ENCODE measurements around the gene FUCA1. TPM values are rescaled to one million over a fixed set of nuclear protein-coding genes. Genes with fewer than 3 reads are reported as not detected.
A peak's percentile ranks its signal among the peaks of the same experiment; 100 is the strongest.
"Not testable (repeated sequence)": the region's sequence is repeated elsewhere in the genome, so short reads cannot be mapped to it uniquely, and the experiment has no call there.

The FUCA1 gene
- total RNA-seq, 2 donors from 2014 or later = 4.8 to 5.2 TPM

- Mint-ChIP-seq H3K27me3 (peaks cover 10% of the 10 kb centered on the region), H3K27ac (no peak overlapping the region), H3K9me3 (no peaks in the 10 kb centered on the region), H3K36me3 (ENCODE audit: low read depth) (no peaks in the 10 kb centered on the region), H3K4me1 (peaks cover 9% of the 10 kb centered on the region), H3K4me3 (peak overlapping the region; percentile 82)
- ATAC-seq (replicated peaks) = peak; percentile 8
These were observed 30.2 kb downstream of the FUCA1 start for GRCh38 chr1:23837908-23838307.

DNA sequence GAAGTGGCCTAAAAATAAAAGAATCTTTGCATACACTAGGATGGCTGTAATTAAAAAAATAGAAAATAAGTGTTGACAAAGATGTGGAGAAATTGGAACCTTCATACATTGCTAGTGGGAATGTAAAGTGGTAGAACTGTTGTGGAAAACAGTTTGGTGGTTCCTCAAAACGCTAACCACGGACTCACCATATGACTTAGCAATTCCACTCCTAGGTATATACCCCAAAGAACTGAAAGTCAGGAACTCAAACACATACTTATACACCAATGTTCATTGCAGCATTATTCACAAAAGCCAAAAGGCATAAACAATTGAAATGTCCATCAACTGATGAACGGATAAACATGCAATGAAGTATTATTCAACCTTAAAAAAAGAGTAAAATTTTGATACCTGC, 32.1 kb downstream of the FUCA1 start:
- Mint-ChIP-seq H3K36me3 (ENCODE audit: low read depth) (no peaks in the 10 kb centered on the region), H3K4me3 (no peak overlapping the region), H3K4me1 (peaks cover 9% of the 10 kb centered on the region), H3K27me3 (peaks cover 10% of the 10 kb centered on the region), H3K9me3 (no peaks in the 10 kb centered on the region), H3K27ac (no peak overlapping the region)
- ATAC-seq (replicated peaks) = peak; percentile 24

GRCh38 chr1:23834156-23834555, 33.9 kb downstream of the FUCA1 start:
- H3K36me3 Mint-ChIP-seq (ENCODE audit: low read depth); H3K27ac Mint-ChIP-seq; H3K4me1 Mint-ChIP-seq; H3K4me3 Mint-ChIP-seq; H3K9me3 Mint-ChIP-seq; ATAC-seq (replicated peaks); H3K27me3 Mint-ChIP-seq: not testable (repeated sequence)

GRCh38 chr1:23827717-23828116, 40.4 kb downstream of the FUCA1 start:
- peaks cover 4% of the 10 kb centered on the region for H3K4me1 Mint-ChIP-seq
- H3K27me3 Mint-ChIP-seq = no peaks in the 10 kb centered on the region
- H3K4me3 Mint-ChIP-seq = no peak overlapping the region
- no peak overlapping the region for H3K27ac Mint-ChIP-seq
- ATAC-seq (replicated peaks) = no peak
- peaks cover 20% of the 10 kb centered on the region for H3K36me3 Mint-ChIP-seq (ENCODE audit: low read depth)
- H3K9me3 Mint-ChIP-seq = no peaks in the 10 kb centered on the region

DNA sequence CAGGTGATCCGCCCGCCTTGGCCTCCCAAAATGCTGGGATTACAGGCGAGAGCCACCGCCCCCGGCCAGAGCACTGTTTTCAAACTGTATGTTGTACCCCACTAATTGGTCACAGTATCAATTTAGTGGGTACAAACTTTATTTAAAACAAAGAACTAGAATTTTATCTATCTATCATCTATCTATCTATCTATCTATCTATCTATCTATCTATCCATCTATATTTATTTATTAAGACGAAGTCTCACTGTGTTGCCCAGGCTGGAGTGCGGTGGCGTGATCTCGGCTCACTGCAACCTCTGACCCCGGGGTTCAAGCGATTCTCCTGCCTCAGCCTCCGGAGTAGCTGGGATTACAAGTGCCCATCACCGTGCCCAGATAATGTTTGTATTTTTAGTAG, 41.5 kb downstream of the FUCA1 start:
- Mint-ChIP-seq H3K4me3 (peak overlapping the region; percentile 90), H3K36me3 (ENCODE audit: low read depth) (peaks cover 20% of the 10 kb centered on the region)
- not testable (repeated sequence) for H3K27me3 Mint-ChIP-seq; H3K9me3 Mint-ChIP-seq; H3K27ac Mint-ChIP-seq; ATAC-seq (replicated peaks); H3K4me1 Mint-ChIP-seq

- no peaks in the 10 kb centered on the region for H3K27me3 Mint-ChIP-seq
- ATAC-seq (replicated peaks) = peak; percentile 81
These were observed 42.1 kb downstream of the FUCA1 start for GRCh38 chr1:23825762-23826522.

GRCh38 chr1:23825076-23825761, 42.9 kb downstream of the FUCA1 start, which contains the start of gene HMGCL:
TSS of gene HMGCL (minus strand) at chr1:23825429. CDS start at chr1:23825415, 14 bp downstream.
- peak within 1 kb of the TSS; percentile 97 for H3K27ac Mint-ChIP-seq
- peaks cover 28% of the 10 kb centered on the region for H3K36me3 Mint-ChIP-seq (ENCODE audit: low read depth)
- peak within 1 kb of the TSS; percentile 90 for H3K4me3 Mint-ChIP-seq
- H3K4me1 Mint-ChIP-seq = peaks cover 10% of the 10 kb centered on the region
- no peaks in the 10 kb centered on the region for H3K27me3 Mint-ChIP-seq
- no peaks in the 10 kb centered on the region for H3K9me3 Mint-ChIP-seq
- peak; percentile 88 for ATAC-seq (replicated peaks)

More at GRCh38 chr1:23825762-23826522, 42.1 kb downstream of the FUCA1 start:
- peak overlapping the region; percentile 97 for H3K27ac Mint-ChIP-seq
- H3K4me3 Mint-ChIP-seq = peak overlapping the region; percentile 90
- H3K36me3 Mint-ChIP-seq (ENCODE audit: low read depth) = peaks cover 20% of the 10 kb centered on the region
- peaks cover 10% of the 10 kb centered on the region for H3K4me1 Mint-ChIP-seq
- H3K9me3 Mint-ChIP-seq = no peaks in the 10 kb centered on the region

DNA sequence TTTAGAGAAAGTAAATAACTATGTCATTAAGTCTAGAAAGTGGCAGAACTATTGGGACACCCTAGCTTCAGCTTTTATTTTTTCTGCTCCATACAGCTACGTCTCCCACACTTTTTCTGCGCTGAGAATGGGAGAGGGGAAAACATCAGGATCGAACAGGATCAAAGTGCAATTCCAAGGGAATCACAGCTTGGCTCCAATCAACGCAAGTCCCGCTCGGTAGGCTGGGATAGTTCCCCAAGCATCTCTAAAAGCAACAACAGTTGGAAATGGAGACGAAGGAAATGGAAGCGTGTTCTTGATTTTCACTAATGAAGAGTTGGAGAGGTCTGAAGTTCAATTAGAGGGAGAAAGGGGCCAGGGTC, 43.4 kb downstream of the FUCA1 start:
- no peaks in the 10 kb centered on the region for H3K27me3 Mint-ChIP-seq
- H3K4me1 Mint-ChIP-seq = peaks cover 10% of the 10 kb centered on the region
- no peaks in the 10 kb centered on the region for H3K9me3 Mint-ChIP-seq
- peak overlapping the region; percentile 90 for H3K4me3 Mint-ChIP-seq
- H3K36me3 Mint-ChIP-seq (ENCODE audit: low read depth) = peaks cover 33% of the 10 kb centered on the region
- no peak for ATAC-seq (replicated peaks)
- H3K27ac Mint-ChIP-seq = peak overlapping the region; percentile 97

DNA sequence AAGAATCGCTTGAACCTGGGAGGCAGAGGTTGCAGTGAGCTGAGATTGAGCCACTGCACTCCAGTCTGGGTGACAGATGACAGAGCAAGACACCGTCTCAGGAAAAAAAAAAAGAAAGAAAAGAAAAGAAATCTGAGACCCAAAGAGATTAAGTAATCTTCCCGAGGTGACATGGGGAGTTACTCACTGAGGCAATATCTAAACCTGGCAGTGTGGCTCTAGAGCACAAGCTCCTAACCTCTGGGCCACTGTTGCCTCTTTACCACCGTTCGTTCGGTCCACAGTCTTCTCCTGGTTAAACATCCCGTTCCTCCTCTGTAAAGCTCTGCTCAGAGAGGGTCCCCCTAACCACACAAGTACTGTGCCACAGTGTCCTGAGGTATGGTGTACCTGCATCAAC, 44.3 kb downstream of the FUCA1 start:
- Mint-ChIP-seq H3K36me3 (ENCODE audit: low read depth) (peaks cover 37% of the 10 kb centered on the region), H3K4me3 (peak overlapping the region; percentile 90), H3K9me3 (no peaks in the 10 kb centered on the region), H3K4me1 (peaks cover 10% of the 10 kb centered on the region), H3K27me3 (no peaks in the 10 kb centered on the region), H3K27ac (peak overlapping the region; percentile 97)
- no peak for ATAC-seq (replicated peaks)

DNA sequence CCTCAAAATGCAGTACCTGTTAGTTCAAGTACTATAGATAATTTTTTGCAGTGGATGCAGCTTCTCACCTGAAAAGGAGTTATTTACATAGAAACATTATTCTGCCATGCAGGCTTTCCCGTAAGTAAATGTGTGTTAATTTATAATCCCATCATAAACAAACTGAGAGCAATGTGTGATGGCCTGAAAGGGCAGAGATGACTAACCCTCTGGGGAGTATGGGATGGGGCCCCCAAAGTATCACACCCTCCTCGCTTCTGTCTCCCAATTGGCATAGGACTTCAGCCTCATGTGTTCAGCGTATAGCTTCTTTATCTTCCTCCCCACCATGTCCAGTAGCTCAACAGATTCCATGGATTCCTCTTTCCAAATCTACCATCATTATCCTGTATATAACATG, 50.5 kb downstream of the FUCA1 start:
- Mint-ChIP-seq H3K4me1 (peaks cover 5% of the 10 kb centered on the region), H3K36me3 (ENCODE audit: low read depth) (peaks cover 75% of the 10 kb centered on the region), H3K4me3 (no peak overlapping the region), H3K9me3 (no peaks in the 10 kb centered on the region), H3K27ac (no peak overlapping the region), H3K27me3 (no peaks in the 10 kb centered on the region)
- ATAC-seq (replicated peaks) = no peak

DNA sequence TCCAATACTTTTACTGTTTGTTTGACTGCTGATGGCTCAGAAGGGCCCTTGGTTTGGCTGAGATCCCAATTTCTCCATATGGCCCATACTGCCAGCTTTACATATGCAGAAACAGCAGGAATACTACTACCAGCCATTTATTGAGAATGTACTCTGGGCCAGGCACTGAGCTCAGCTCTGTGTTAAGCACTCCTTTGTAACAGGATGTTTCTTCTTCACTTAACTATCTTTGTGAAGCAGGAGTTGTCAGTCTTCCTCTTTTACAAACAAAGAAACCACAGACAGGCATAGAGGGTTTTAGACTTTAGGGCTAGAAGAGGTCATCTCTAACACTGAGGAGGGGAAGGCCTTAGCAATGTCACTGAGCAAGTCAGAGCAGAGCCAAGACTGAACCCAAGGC, 51.2 kb downstream of the FUCA1 start:
- ATAC-seq (replicated peaks) = no peak
- Mint-ChIP-seq H3K4me3 (no peak overlapping the region), H3K27ac (no peak overlapping the region), H3K27me3 (no peaks in the 10 kb centered on the region), H3K9me3 (no peaks in the 10 kb centered on the region), H3K4me1 (peaks cover 4% of the 10 kb centered on the region), H3K36me3 (ENCODE audit: low read depth) (peaks cover 80% of the 10 kb centered on the region)

DNA sequence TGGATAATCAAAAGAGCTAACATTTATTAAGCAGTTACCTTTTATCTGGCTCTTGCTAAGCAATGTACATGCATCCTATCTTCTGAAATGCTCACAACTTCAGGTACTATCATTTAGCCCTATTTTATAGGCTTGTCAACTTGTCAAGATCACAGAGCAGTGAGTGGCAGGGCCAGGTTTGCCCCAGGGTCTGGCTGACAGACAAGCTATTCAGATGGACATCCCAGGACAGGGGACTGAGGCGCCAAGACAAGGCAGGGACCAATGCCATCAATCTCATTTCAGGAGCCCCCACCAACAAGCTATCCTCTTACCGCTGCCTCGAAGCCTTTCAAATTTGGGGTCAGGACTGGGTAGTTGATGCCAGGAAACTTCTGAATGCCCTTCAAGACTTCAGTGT, 51.7 kb downstream of the FUCA1 start:
- H3K27me3 Mint-ChIP-seq = no peaks in the 10 kb centered on the region
- H3K36me3 Mint-ChIP-seq (ENCODE audit: low read depth) = peaks cover 80% of the 10 kb centered on the region
- no peak overlapping the region for H3K27ac Mint-ChIP-seq
- H3K4me1 Mint-ChIP-seq = peaks cover under 1% of the 10 kb centered on the region
- H3K4me3 Mint-ChIP-seq = no peak overlapping the region
- ATAC-seq (replicated peaks) = no peak
- H3K9me3 Mint-ChIP-seq = no peaks in the 10 kb centered on the region

DNA sequence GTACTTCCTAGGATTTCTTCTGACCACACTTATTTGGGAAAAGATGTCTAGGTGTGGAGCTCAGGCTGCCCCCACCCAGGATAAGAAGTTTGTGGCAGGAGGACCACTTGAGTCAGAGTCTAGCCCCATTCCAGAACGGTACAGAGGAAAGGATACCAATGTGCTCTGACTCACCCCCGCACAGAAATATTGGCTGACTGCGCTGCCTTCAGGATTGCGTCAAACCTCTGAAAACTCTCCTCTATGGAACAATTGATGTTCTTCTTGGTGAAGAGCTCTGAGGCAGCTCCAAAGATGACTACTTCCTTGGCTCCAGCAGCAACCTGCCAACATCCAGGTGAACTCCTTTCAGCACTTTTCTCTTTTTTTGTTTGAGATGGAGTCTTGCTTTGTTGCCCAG, 54.1 kb downstream of the FUCA1 start:
- no peaks in the 10 kb centered on the region for H3K27me3 Mint-ChIP-seq
- no peaks in the 10 kb centered on the region for H3K9me3 Mint-ChIP-seq
- peaks cover 68% of the 10 kb centered on the region for H3K36me3 Mint-ChIP-seq (ENCODE audit: low read depth)
- no peak for ATAC-seq (replicated peaks)
- H3K27ac Mint-ChIP-seq = no peak overlapping the region
- no peak overlapping the region for H3K4me3 Mint-ChIP-seq
- peaks cover 11% of the 10 kb centered on the region for H3K4me1 Mint-ChIP-seq

DNA sequence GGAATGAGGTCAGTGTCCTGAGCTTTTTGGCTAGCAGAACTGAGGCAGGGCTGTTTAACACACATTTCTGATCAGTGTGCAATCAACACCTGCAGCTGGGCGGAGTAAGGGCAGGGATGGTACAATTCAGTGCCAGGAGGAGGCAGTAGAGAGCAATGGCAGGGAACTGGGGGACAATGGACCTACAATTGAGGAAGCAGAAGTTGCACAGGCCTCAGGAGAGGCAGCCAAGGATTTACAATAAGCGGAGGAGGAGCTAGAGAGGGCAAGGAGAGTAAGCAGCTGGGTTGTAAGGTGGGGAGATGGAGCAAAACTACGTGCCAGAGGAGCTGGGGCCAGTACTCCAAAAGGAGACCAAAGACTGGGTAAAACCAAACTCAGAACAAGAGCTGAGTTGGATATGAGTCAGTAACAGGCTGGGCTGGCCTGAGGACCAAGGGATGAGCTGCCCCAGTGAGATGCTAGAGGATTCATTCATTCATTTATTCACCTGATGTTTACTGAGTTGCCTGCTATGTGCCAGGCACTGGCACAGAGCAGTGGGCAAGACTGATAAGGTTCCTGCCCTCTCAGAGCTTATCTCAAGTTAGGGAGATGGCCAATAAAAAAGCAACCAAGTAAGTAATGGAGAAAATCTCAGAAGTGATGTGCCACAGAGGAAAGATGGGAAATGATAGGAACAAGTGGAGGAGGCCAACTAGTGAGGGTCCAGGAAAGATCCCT, 57.1 kb downstream of the FUCA1 start:
- no peaks in the 10 kb centered on the region for H3K9me3 Mint-ChIP-seq
- ATAC-seq (replicated peaks) = peak; percentile 73
- peaks cover 11% of the 10 kb centered on the region for H3K4me1 Mint-ChIP-seq
- no peak overlapping the region for H3K4me3 Mint-ChIP-seq
- peak overlapping the region; percentile 32 for H3K27ac Mint-ChIP-seq
- H3K36me3 Mint-ChIP-seq (ENCODE audit: low read depth) = peaks cover 58% of the 10 kb centered on the region
- H3K27me3 Mint-ChIP-seq = no peaks in the 10 kb centered on the region

Data from activated T-helper 17 cell treated with anti-CD3 and anti-CD28 coated beads, Interleukin-2, amount 50 U/mL, for 72 hours (primary cell).